K562 (cell line): ENCODE results near the gene SLC35G6. TPM values are rescaled to one million over a fixed set of nuclear protein-coding genes. Genes with fewer than 3 reads are reported as not detected.

ENCODE experiments used
- BDP1 ChIP-seq: IDR thresholded peaks from 3 replicates; pipeline ENCODE4 v1.6.1; 2011; ENCODE audit not compliant: insufficient read length, insufficient read depth
- ESRRA ChIP-seq: fragments of 450-650 bp; IDR thresholded peaks from 2 replicates; pipeline ENCODE4 v1.6.1; 2014; ENCODE audit warnings: low read depth, mild to moderate bottlenecking, moderate library complexity, borderline replicate concordance
- ETS2 ChIP-seq: IDR thresholded peaks from 2 replicates; pipeline ENCODE4 v1.6.1; 2016; ENCODE audit warnings: borderline replicate concordance, missing genetic modification characterization, mild to moderate bottlenecking, moderate library complexity, missing compliant biosample characterization; ENCODE audit not compliant: poor library complexity, severe bottlenecking
- HMGN3 ChIP-seq: IDR thresholded peaks from 2 replicates; pipeline ENCODE4 v1.6.1; 2011; ENCODE audit warnings: borderline replicate concordance, low read depth, mild to moderate bottlenecking, mixed read lengths, low read length; ENCODE audit not compliant: insufficient read length; ENCODE audit errors: extremely low read depth
- KDM2B ChIP-seq: fragments of 250-450 bp; sonication (Bioruptor Pico); IDR thresholded peaks from 2 replicates; pipeline ENCODE4 v1.8.0; 2021; ENCODE audit warnings: mild to moderate bottlenecking, moderate library complexity
- MXI1 ChIP-seq: IDR thresholded peaks from 2 replicates; pipeline ENCODE4 v1.6.1; 2011; ENCODE audit warnings: low read depth, mild to moderate bottlenecking, improper control_type of control experiment, low read length
- RFX5 ChIP-seq: IDR thresholded peaks from 2 replicates; pipeline ENCODE4 v1.6.1; 2011; ENCODE audit warnings: low read depth, mild to moderate bottlenecking, improper control_type of control experiment, low read length
- ZNF41 ChIP-seq: fragments of 250-450 bp; sonication (Bioruptor Pico); conservative IDR thresholded peaks from 2 replicates; pipeline ENCODE4 v1.4.0; 2020; ENCODE audit warnings: mild to moderate bottlenecking
- ZNF75A ChIP-seq: fragments of 450-650 bp; formaldehyde crosslinking; IDR thresholded peaks from 2 replicates; pipeline ENCODE4 v1.4.0; 2020; ENCODE audit warnings: mild to moderate bottlenecking
- polyA plus RNA-seq, 8 experiments: library from polyadenylated mRNA; depleted of rRNA in 4 of 8; stranded (reverse) in 5 of 8; unstranded in 3 of 8; fragments of >200 nt; fragmentation: Nextera tagmentation in 2 of 8; fragmentation: Illumina TruSeq in 1 of 8; extraction: Ambion mirVana in 2 of 8; extraction: Trizol in 1 of 8; gene quantifications; 2 replicates each; pipeline versions ENCODE4 v1.2.1 to v1.2.3, GENCODE V29; 2011 to 2014; ENCODE audit warnings: inconsistent platforms in 1 of 8, missing spikeins in 1 of 8
- total RNA-seq, 7 experiments: library from RNA; depleted of rRNA in 6 of 7; stranded (reverse); fragments of >200 nt in 6 of 7; fragmentation: Illumina TruSeq in 2 of 7; extraction: Trizol in 2 of 7; gene quantifications; 2 replicates each; pipeline versions ENCODE4 v1.2.1 to v1.2.3, GENCODE V29; 2011 to 2021; ENCODE audit warnings: low replicate concordance in 1 of 7
- TF ChIP-seq, protein P1 (sequence below): fragments of 250-450 bp; sonication (Bioruptor Pico); IDR thresholded peaks from 2 replicates; pipeline ENCODE4 v1.8.0; 2022; ENCODE audit warnings: moderate library complexity, mild to moderate bottlenecking, inconsistent platforms
- TF ChIP-seq, protein P2 (sequence below): sonication (generic); formaldehyde crosslinking; IDR thresholded peaks from 2 replicates; pipeline ENCODE4 v1.8.0; 2022; ENCODE audit warnings: missing genetic modification reagents, mild to moderate bottlenecking, borderline replicate concordance
- TF ChIP-seq, protein P3 (sequence below): fragments of 200-400 bp; formaldehyde crosslinking; IDR thresholded peaks from 2 replicates; pipeline ENCODE4 v1.6.1; 2017; ENCODE audit warnings: mild to moderate bottlenecking, low read depth, low read length, moderate library complexity
- TF ChIP-seq, protein P4 (sequence below): fragments of 250-450 bp; sonication (Bioruptor Pico); IDR thresholded peaks from 2 replicates; pipeline ENCODE4 v1.5.0; 2022; ENCODE audit warnings: mild to moderate bottlenecking
- TF ChIP-seq, protein P5 (sequence below): IDR thresholded peaks from 2 replicates; pipeline ENCODE4 v1.6.1; 2016; ENCODE audit warnings: missing genetic modification characterization, missing compliant biosample characterization
- TF ChIP-seq, protein P6 (sequence below): fragments of 450-650 bp; IDR thresholded peaks from 2 replicates; pipeline ENCODE4 v1.6.1; 2018; ENCODE audit warnings: mild to moderate bottlenecking, low read depth; ENCODE audit not compliant: partially characterized antibody

The SLC35G6 gene
- total and polyA plus RNA-seq, 9 of the 15 experiments (the other 6 are each of a cell fraction or from before 2014, with no cell fraction given): not detected

DNA sequence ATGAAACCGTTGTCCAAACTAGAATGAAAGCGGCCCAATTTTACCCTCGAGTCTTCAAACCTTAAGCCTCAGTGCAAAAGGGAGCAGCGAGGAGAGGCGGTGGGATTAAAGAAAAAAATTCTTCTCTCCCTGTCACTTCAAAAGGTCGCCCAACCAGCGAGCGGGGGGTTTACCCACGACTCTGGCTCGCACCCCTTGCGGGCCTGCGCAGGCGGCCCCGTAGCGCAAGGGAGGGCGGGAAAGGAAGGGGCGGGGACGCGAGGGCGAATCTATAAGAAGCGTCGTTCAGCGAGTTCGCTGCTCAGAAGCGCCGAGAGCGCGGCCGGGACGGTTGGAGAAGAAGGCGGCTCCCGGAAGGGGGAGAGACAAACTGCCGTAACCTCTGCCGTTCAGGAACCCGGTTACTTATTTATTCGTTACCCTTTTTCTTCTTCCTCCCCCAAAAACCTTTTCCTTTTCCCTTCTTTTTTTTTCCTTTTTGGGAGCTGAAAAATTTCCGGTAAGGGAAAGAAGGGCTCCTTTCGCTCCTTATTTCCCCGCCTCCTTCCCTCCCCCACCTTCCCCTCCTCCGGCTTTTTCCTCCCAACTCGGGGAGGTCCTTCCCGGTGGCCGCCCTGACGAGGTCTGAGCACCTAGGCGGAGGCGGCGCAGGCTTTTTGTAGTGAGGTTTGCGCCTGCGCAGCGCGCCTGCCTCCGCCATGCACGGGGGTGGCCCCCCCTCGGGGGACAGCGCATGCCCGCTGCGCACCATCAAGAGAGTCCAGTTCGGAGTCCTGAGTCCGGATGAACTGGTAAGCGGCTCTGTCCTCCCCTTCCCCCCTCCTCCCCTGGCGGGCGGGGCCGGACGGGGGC lies 3.0 kb downstream of the SLC35G6 start, which contains the start of gene POLR2A (continued):
- TF ChIP-seq, protein P1, sequence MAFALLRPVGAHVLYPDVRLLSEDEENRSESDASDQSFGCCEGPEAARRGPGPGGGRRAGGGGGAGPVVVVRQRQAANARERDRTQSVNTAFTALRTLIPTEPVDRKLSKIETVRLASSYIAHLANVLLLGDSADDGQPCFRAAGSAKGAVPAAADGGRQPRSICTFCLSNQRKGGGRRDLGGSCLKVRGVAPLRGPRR: no peak
- TF ChIP-seq MXI1 (no peak; the same call in 1 of the 2 replicates), ZNF75A (CRISPR knock-in tag) (no peak), ZNF41 (CRISPR knock-in tag) (peak; percentile 58; the same call in 1 of the 2 replicates), ETS2 (tag) (no peak), ESRRA (peak; percentile 21; the same call in 1 of the 2 replicates), BDP1 (no peak), KDM2B (no peak), RFX5 (no peak), HMGN3 (peak; percentile 82)
- TF ChIP-seq, protein P2, sequence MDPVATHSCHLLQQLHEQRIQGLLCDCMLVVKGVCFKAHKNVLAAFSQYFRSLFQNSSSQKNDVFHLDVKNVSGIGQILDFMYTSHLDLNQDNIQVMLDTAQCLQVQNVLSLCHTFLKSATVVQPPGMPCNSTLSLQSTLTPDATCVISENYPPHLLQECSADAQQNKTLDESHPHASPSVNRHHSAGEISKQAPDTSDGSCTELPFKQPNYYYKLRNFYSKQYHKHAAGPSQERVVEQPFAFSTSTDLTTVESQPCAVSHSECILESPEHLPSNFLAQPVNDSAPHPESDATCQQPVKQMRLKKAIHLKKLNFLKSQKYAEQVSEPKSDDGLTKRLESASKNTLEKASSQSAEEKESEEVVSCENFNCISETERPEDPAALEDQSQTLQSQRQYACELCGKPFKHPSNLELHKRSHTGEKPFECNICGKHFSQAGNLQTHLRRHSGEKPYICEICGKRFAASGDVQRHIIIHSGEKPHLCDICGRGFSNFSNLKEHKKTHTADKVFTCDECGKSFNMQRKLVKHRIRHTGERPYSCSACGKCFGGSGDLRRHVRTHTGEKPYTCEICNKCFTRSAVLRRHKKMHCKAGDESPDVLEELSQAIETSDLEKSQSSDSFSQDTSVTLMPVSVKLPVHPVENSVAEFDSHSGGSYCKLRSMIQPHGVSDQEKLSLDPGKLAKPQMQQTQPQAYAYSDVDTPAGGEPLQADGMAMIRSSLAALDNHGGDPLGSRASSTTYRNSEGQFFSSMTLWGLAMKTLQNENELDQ (CRISPR knock-in tag): no peak
- TF ChIP-seq, protein P3, sequence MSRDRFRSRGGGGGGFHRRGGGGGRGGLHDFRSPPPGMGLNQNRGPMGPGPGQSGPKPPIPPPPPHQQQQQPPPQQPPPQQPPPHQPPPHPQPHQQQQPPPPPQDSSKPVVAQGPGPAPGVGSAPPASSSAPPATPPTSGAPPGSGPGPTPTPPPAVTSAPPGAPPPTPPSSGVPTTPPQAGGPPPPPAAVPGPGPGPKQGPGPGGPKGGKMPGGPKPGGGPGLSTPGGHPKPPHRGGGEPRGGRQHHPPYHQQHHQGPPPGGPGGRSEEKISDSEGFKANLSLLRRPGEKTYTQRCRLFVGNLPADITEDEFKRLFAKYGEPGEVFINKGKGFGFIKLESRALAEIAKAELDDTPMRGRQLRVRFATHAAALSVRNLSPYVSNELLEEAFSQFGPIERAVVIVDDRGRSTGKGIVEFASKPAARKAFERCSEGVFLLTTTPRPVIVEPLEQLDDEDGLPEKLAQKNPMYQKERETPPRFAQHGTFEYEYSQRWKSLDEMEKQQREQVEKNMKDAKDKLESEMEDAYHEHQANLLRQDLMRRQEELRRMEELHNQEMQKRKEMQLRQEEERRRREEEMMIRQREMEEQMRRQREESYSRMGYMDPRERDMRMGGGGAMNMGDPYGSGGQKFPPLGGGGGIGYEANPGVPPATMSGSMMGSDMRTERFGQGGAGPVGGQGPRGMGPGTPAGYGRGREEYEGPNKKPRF: no peak
- TF ChIP-seq, protein P4, sequence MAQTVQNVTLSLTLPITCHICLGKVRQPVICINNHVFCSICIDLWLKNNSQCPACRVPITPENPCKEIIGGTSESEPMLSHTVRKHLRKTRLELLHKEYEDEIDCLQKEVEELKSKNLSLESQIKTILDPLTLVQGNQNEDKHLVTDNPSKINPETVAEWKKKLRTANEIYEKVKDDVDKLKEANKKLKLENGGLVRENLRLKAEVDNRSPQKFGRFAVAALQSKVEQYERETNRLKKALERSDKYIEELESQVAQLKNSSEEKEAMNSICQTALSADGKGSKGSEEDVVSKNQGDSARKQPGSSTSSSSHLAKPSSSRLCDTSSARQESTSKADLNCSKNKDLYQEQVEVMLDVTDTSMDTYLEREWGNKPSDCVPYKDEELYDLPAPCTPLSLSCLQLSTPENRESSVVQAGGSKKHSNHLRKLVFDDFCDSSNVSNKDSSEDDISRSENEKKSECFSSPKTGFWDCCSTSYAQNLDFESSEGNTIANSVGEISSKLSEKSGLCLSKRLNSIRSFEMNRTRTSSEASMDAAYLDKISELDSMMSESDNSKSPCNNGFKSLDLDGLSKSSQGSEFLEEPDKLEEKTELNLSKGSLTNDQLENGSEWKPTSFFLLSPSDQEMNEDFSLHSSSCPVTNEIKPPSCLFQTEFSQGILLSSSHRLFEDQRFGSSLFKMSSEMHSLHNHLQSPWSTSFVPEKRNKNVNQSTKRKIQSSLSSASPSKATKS (CRISPR knock-in tag): no peak
- TF ChIP-seq, protein P5, sequence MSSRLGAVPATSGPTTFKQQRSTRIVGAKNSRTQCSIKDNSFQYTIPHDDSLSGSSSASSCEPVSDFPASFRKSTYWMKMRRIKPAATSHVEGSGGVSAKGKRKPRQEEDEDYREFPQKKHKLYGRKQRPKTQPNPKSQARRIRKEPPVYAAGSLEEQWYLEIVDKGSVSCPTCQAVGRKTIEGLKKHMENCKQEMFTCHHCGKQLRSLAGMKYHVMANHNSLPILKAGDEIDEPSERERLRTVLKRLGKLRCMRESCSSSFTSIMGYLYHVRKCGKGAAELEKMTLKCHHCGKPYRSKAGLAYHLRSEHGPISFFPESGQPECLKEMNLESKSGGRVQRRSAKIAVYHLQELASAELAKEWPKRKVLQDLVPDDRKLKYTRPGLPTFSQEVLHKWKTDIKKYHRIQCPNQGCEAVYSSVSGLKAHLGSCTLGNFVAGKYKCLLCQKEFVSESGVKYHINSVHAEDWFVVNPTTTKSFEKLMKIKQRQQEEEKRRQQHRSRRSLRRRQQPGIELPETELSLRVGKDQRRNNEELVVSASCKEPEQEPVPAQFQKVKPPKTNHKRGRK (tag): no peak
- TF ChIP-seq, protein P6, sequence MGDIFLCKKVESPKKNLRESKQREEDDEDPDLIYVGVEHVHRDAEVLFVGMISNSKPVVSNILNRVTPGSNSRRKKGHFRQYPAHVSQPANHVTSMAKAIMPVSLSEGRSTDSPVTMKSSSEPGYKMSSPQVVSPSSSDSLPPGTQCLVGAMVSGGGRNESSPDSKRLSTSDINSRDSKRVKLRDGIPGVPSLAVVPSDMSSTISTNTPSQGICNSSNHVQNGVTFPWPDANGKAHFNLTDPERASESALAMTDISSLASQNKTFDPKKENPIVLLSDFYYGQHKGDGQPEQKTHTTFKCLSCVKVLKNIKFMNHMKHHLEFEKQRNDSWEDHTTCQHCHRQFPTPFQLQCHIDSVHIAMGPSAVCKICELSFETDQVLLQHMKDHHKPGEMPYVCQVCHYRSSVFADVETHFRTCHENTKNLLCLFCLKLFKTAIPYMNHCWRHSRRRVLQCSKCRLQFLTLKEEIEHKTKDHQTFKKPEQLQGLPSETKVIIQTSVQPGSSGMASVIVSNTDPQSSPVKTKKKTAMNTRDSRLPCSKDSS: no peak
